GM20431 (cell line): Measurements from ENCODE around the gene SLCO3A1.

Experiments
- in situ Hi-C: fragments of 300-500 bp; cut with MseI, MboI; formaldehyde crosslinking; loops from one replicate; pipeline ENCODE4 v1.15.0; 2020; ENCODE audit warnings: low sequenced_read_pairs; ENCODE audit not compliant: unreplicated experiment

SLCO3A1 gene

GRCh38 chr15:92132982-92133755 is 279.7 kb downstream of the SLCO3A1 start:
- in situ Hi-C loops = no loop called here

DNA sequence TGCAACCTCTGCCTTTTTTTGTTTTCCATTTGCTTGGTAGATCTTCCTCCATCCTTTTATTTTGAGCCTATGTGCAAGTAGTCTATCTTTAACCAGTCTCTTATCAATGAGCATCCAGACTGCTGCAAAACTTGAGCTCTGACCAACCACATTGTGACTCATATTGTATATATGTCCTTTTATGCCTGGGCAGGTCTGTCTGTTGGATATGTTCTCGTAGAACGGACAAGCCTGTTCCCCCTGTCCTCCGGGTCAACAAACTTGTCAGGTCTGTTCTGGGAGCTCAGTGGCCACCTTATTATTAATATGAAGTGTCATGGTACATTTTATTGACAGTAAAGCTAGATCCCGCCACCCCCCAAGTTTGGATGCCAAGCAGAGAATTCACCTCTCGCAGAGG is 287.3 kb downstream of the SLCO3A1 start:
- in situ Hi-C loops = no loop called here

DNA sequence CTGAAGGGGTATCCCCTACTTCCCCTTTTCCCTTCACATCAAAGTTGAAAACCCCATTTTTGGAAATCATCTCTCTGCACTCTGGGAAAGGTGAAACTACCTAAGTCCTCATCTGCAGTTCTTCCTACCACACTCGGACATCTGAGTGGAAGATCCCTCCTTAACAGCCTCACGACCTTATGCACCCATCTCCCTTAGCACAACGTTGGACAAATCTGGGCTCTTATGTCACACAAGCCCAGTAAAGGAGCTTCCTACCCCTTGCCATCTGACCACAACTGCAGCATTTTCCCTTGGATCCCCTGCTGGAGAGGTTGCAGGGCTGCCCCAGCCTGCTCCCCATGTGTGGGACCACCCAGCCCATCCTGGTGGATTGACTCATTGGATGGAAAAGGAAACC is 288.1 kb downstream of the SLCO3A1 start:
- in situ Hi-C loops = no loop called here

GRCh38 chr15:92142242-92143232 is 289.0 kb downstream of the SLCO3A1 start:
- in situ Hi-C loops = no loop called here

DNA sequence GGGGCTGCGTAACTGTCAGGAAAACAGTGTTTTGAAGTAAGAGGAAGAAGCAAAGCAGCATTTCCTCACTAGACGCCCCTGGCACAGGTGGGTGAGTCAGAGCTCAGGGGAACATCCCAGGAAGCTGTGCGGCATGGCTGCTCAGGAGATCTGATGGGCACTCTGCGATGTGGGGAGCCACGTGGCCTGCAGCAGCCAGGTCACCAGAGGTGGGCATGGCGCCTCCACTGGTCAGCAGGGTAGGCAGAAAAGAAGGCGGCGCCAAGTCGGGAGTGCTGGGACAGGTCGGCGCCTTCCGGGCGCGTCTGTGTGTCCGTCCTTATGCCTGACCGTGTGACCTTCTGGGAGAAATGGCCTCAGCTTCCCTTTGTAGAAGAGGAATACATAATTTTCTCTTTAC is 290.3 kb downstream of the SLCO3A1 start:
- in situ Hi-C loops = no loop called here

DNA sequence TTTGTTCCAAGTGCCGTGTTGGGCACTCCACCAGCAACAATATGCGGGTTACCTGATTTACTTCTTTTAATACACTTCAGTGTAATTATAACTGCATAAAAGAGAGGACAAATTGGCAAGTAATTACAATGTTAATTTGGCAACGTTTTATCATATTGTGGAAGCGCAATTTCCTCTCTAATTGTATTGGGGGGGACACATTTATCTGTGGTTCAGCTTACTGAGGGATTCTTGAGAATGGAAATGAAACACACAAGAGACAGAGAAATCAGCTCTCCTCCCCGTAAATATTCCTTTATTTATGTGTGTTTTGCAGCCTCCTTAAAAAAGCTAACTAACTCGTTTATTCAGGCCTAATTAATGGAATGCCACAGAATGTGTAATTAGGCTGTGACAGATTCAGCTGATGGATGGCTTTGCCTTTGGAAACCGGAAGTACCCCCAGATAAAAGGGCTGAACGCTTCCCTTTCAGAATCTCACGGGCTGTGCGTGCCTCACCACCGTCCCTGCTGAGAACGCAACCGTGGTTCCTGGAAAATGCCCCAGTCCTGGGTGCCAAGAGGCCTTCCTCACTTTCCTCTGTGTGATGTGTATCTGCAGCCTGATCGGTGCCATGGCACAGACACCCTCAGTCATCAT is 293.1 kb downstream of the SLCO3A1 start:
- in situ Hi-C loops = no loop called here

DNA sequence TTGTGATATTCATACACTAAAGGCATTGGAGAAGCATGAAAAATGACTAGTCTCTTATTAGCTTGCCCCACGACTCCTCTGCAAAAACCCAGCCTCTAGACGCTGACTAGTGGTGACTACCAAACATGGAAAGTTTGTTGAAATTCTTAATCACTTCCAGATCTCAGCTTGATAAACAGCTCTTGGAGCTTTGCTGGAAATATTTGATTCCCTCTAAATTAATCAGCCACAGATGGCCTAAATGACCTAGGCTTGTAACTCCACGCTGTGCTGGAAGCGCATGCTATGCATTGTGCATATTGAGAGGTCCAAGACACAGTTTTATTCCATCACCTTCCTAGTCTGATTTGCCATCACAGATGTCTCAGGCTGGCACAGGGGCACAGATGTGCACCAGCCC is 295.5 kb downstream of the SLCO3A1 start:
- in situ Hi-C loops = no loop called here

- in situ Hi-C loops = no loop called here
Observed at GRCh38 chr15:92149465-92149864, 296.0 kb downstream of the SLCO3A1 start.

- in situ Hi-C loops = no loop called here
Observed at GRCh38 chr15:92151168-92151567, 297.7 kb downstream of the SLCO3A1 start.

DNA sequence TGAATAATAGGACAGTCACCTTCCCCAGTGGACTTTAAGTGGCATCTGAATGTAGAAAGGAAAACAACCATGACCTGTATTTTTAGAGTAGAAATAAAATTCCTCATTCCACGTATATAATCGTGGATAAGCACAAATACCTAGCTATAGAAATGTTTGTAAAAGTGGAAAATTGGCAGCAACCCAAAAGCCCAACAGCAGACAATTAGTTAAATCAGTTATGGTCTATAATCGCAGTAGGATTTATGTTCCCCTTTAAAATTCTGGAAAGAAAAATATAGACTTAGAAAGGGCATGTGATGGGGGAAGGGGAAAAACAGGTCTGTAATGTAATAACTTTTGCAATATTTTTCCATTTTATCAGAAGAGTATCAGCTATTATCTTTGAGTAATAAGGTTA is 298.2 kb downstream of the SLCO3A1 start:
- in situ Hi-C loops = no loop called here

DNA sequence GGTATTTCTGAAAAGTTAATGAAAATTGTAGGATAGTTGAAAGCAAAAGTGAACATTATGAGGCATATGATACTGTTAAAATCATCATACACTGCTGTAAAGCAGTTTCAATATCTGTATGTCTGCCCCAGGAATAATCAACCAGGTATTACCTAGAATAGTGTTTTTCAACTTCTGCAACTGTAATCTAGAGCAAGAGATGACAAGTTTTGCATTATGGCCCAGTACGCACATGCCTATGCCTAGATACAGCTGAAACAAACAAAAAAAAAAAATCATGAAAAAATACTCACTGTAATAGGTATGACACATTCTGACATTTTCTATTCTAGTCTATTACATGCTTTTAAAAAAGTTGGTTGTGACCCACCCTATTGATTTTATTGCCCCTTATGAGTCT is 299.5 kb downstream of the SLCO3A1 start:
- in situ Hi-C loops = no loop called here

DNA sequence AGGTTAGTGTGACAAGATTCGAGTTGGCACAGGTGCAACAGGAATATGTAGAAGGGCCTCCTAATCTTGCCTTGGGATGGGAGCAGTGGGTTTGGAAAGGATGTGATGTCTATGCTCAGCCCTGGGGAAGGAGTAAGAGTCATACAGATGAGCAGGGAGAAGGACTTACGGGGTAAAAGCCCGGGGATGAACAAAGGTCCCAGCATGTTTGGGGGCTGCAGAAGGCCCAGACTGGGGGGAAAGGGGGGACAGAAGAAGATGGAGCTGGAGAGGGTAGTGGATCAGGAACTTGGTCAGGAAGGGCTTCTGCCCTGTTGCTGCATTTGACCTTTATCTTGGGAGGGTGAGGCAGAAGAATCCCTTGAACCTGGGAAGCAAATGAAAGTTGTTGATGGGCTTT is 300.1 kb downstream of the SLCO3A1 start:
- in situ Hi-C loops = no loop called here

DNA sequence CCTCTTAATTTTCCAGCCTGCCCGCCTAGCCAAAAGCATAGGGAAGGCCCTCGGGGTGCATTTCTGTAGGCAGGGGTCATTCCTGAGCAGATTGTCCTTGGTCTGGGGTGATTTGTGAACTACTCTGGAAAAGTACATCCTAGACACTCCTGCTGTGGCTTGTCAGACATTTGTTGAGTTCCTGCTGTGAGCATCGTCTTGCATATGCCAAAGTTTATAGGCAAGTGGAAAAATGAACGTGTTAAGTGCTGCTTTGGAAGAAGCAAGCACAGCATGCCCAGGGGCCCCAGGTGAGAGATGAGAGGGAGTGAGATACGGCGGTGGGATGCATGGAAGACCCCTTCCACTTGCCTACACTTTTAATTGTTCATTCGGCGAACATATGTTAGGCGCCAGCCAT is 302.4 kb downstream of the SLCO3A1 start:
- in situ Hi-C loops = no loop called here

- in situ Hi-C loops = no loop called here
Observed at GRCh38 chr15:92157666-92158298, 304.3 kb downstream of the SLCO3A1 start.

DNA sequence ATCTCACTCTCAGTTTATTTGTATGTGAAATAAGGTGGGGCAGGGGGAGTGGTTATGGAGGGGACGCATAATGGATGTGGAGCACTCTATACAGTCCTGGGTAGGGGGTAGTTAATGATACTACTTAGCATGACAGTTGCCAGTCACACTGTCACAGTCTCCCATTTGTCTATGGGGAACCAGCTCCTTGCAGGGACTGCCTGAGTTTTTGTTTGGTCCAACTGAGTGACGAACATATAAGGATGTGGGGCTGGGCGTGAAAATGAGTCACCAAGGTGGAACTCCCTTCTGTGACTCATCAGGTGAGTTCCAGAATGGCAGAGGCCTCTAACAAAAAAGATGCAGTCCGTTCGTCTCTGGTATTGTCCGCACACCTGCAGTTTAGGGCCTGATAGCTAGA is 304.9 kb downstream of the SLCO3A1 start:
- in situ Hi-C loops = no loop called here

DNA sequence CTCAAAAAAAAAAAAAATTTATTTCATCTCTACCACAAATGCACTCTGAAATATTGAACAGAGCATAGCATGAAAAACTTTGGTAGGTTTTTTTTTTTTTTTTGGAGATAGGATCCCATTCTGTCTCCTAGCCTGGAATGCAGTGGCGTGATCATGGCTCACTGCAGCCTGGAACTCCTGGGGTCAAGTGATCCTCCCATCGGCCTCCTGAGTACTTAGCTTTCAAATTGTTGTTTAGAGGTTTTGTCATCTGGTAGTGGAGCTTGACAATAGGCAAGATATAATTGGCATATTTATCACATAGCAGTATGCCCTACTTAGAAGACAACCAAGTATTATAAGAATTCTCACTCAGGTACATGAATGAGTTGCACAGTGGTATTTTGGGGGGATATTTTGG is 306.0 kb downstream of the SLCO3A1 start:
- in situ Hi-C loops = no loop called here

DNA sequence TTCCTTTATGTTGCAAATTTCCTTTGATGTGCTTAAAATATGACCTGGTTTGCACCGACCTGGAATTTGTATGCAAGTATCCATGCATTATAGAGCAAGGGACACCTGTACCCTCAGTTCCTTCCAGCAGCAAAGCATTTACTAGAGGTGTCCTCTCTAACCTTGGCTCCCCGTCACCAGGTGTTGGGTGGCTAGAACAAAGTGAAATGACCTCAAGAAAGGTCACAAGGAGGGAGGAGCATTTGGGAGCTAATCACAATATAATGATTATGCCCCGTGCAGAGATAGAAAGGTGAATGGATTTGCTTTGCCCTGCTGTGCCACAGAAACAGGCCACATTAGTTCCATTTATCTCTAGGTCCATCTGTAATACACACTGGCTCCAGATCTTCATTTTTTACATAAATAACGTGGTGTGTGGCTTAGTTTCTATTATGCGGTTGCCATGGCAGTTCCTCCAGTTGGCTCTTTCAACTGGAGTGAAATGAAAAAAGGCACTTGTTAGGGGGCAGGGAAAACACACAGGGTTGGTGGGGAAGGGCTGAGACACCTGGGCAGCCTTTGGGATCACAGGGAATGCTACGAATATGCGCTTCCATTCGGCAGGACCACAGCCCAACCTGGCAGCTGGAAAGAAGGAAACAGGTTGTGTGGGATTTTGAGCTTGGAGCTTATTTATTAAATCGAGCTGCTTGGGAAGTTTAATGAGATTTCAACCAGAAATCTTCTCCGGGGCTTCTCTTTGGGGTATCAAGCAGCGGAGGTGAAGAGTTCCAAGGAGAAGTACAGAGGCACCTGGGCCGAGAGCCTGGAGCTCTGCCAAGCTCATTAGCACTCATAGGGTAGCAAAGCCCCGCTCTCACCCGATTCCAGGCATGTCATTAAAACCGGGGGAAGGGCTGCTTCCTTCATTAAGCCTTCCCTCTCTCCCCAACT is 306.7 kb downstream of the SLCO3A1 start:
- in situ Hi-C loops = no loop called here

GRCh38 chr15:92161039-92161670 is 307.6 kb downstream of the SLCO3A1 start:
- in situ Hi-C loops = no loop called here

- in situ Hi-C loops = no loop called here
Observed at GRCh38 chr15:92162657-92163056, 309.1 kb downstream of the SLCO3A1 start.
